HG02571 (cell line): Measurements from ENCODE around the gene NACC2.
"Not testable (repeated sequence)": the region's sequence is repeated elsewhere in the genome, so short reads cannot be mapped to it uniquely, and the experiment has no call there.

Experiments used
- ATAC-seq: cut with Tn5 transposase; IDR thresholded peaks from one replicate; pipeline ENCODE4 v1.9.1; 2021; ENCODE audit warnings: mild to moderate bottlenecking, moderate library complexity; ENCODE audit not compliant: unreplicated experiment

The NACC2 gene

DNA sequence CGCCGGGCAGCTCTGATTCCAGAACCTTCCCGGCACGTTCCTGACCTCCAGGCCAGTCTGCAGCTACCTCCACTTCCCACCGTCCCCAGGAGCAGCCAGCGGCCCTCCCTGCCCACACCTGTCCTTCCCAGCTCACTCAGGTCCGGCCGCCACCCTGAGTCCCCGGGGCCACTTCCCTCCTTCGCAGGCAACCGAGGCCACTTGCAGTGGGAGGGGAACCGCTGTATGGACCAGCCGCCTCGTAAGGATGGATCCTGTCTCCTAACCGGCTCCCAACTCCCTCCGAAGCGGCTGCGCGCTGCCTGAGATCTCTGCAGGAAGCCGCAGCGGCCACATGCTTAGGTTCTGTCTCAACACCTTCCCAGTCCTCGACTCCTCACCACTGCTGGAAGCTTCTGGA is 16.1 kb upstream of the NACC2 start:
- no peak for ATAC-seq

DNA sequence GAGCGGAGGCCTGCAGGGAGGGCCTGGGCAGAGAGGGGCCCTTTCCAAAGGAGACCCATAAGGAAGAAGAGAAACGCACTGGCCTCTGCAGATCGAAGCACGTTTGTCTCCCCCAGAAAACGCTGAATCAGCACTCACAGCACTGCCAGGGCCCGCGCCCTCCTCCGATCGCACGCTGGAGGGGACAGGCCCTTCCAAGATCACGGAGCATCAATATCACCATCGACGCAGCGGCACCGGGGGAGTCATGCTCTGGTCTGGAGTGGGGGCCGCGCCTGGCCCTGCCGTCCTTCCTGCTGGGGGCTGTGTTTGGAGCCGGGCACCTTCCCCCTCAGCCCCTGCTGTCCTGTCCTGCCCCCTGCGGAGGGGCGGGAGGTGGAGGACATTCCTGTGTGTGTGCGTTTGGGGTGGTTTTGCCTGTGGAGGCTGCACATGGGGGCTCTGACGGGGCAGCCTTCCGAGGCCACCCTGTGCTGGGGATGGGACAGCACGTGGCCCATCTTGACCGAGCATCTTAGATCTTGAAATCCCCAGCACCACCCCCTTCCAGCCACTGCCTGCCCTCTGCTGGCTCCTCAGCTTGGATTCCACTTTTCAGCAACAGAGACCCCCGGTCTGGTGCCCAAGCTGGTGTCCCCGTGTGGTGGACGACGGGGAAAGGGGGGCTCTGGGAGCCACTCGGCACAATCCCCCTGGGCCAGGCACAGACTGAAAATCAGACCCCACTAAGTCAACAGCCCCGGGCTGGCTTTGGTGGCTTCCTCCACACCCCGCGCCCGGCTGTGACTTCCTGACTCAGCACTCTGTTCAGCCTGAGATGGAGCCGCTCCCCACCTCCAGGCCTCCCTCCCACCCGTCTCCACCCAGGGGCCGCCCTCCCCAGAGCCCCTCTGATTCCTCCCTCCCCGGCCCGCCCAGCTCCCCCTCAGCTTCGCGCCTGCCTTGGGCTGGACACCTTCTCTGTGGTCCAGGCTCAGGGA is 15.3 kb upstream of the NACC2 start:
- no peak for ATAC-seq

DNA sequence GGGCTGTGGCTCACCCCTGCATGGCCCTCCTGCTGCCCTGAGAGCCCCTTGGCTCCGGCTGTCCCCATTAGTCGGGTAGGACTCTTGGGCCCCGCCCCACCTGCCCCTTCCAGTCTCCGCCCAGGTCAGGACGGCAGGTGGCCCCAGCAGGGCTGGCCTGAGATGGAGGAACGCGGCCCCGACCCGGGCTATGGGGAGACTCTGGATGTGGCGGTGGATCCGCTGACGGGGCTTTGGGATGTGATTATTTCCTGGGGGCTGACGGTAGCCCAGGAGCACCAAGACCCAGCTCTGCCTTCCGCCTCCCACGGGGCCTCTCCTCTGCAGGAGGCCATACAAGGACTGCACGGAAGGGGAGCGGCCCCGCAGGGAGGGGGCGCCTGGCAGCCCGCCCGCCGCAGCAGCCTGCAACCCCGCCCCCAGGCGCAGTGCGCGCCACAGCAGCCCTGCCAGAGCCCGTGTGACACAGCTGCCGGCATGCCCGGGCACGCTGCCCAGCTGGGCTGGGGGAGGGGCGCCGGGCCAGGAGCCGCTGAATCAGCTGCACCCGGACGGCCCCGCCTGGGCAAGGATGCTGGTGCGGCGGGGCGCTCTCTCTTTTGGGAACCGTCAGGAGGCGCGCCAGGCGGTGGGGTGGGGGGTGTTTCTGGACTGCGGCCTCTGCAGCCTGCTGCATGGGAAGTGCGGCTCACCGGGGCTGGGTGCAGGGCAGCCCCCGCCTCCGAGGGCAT is 14.4 kb upstream of the NACC2 start:
- peak; percentile 65 for ATAC-seq

DNA sequence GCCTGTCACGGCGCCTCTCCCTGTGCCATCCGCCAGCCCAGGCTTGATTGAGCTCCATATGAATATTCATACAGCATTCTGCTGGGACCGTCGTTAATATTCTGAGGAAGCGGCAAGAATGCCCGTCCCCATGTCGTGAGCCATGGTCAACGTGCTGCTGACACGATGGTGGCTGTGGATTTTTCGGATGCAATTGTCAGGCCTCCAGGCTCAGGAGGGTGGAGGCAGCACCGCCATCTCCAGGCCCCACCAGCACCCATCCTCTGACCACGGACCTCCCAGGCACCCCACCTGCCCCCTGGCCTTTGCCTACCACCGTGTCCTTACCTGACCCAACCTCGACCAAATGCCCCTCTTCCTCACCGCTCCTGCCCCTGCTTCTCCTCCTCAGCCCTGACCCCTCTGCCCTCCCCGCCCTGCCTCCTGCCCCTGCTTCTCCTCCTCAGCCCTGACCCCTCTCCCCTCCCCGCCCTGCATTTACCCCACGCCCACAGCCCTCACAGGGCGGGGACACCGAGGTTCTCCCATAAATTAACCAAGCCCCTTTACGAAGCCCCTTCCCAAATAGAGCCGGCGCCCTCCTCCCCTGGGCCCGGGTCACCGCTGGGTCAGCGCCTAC is 13.7 kb upstream of the NACC2 start:
- no peak for ATAC-seq

DNA sequence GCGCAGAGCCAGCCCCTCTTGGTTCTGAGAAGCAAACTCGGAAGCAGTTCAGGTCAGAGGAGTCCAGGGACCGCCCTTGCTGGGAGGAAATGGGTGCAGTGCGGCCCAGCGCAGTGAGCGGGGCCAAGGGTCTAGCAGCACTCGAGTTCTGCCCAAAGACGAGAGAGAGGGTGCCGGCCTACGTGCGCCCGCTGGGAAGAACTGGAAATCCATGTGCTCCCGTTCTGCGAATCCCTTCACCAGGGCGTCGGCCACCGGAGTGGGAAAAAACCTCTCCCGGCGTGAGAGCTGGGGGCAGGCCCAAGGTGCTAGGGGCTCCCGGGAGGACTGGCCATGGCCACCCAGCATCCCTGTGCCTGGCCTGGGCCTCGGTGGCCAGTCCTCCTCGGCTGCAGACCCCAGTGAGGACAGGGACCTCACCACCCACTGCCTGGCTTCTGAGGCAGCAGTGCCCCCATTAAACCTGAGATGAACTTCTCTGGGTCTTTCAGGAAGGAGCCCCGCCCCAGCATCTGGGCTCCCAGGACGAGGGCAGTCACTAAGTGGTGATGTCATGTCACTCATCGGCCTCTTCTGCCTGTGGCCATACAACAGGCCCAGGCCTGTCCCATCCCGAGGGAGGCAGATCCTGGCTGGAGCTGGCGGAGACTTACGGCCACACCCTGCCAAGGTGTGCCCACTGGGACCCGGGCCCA is 13.0 kb upstream of the NACC2 start:
- no peak for ATAC-seq

DNA sequence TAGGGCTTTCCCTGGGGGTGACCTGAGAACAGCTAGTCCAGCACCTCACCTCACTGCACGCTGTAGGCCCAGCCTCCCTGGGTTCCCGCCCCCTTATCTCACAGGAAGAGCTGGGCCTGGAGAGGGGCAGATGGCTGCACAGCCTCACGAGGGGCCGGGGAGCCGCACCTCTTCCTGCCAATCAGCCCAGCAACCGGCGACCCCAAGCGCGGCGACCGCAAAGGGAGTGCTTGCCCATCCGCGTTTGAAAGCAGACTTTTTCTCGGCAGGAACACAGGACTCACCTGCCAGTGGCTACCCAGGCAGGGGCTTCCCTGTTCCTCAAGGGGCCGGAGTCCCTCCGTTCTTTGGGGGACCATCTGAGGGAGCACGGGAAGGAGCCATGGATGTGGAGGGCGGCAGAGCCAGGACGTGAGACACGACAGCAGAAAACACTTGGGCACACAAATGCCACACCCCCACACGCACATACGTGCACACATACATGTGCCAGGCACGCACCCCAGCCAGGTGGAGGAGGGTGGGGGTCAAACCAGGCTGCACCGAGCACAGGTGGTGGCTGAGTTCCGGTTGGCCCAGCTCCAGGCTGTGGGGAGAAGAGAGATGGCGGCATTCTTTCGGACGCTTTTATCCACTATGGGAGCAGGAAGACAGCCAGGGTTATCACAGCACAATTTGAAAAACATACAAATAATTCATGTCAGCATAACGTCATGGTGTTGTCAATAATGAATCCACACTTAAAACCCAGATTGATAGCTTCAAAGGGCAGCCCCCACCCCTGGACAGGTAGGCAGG is 12.3 kb upstream of the NACC2 start:
- ATAC-seq: no peak

DNA sequence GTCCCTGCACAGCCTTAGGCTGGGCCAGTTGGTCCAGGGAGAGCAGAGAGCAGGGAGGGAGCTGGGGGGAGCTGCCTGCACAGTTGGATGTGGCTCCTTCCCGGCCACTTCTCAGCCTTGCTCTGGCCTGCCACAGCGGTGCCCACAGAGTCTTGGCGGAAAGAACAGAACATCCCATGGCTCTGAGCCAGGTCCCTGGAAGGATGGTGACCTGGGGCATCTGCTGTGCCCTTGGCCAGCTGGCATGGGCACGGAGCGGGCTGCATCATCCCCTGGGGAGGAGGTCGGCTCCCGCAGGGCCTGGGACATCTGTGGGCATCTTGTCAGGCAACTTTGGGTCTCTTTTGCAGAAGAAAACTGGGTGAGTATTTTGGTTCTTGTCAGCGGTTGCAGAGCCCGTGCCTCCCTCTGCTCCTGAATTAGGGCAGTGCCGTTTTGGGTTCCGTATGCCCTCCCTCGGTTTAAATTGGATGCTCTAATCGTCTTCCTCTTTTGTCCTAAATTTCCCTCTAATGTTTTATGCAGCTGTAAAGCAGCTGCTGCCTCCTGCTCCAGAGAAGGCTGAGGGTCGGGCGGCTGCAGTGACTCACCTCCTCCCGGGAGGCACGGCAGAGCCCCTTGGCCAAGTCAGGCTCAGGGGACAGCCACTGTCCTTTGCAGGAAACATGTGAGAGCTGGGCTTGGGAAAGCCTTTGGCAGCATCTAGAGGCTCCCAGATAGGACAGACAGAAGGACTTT is 10.5 kb upstream of the NACC2 start:
- ATAC-seq: no peak

DNA sequence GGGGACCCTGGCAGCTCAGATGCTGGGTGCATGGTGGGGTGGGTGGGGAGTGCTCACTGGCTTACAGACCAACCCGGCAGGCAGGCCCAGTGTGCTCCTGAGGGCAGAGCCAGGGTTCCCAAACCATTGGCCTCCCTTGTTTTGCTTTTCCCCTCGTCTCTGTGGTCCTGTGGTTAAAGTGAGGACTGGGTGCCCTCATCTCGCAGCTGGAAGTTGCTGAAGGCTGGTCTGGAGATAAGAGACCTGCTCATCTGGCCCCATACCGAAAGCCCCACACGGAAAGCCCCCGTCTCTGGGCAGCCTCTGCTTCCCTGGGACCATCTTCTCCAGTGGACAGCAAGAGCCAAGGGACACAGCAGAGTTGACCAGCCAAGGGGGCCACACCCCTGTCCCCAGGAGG is 9.8 kb upstream of the NACC2 start:
- no peak for ATAC-seq

DNA sequence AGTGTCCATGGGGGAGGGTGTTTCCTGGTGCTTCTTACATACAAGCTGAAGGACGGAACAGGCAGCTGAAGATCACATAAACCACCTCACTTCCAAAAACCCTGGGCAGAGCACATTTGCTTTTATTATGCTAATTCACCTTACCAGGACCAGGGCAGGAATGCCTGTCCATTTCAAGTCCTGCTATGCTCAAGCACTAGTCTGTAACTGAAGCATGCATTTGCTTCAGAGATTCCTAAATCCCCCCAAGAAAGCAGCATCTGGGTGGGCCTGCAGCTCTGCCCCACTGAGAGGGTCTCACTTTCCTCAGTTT is 9.4 kb upstream of the NACC2 start:
- no peak for ATAC-seq

DNA sequence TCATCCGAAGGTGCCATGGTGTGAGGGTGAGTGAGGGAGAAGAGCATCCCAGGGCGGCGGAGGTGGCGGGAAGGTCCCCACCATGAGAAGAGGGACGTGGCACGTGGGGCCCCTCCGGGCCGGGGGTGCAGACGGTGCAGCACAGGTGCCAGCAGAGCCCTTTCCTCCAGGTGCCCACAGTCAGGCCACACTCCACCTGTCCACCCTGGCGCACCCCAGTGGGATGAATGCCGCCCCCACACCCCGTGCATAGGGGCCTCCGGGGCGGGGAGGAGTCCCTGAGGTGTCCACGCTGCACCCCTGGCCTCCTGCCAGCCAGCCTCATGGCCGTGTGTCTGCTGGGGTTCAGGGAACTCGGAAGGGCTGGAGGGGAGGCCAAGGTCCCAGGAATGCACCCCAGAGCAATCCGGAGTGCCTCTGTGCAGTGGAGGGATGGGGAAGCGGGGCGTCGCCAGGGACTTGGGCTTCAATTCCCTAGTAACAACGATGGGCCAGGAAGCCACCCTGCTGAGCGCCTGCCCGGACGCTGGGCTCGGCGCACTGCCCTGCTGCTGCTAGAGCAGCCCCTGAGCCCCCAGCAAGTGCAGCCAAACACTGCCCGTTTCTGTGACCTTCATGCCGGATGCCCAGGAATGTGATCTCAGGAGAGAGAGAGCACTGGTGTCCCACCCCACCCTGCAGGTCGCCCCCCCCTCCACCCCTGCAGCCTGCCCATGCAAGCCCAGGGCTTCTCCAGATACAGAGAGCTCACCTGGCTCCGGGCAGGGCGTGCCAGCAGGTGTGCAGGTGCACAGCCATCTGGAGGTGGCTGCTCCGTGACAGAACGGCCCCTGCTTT is 8.8 kb upstream of the NACC2 start:
- no peak for ATAC-seq

DNA sequence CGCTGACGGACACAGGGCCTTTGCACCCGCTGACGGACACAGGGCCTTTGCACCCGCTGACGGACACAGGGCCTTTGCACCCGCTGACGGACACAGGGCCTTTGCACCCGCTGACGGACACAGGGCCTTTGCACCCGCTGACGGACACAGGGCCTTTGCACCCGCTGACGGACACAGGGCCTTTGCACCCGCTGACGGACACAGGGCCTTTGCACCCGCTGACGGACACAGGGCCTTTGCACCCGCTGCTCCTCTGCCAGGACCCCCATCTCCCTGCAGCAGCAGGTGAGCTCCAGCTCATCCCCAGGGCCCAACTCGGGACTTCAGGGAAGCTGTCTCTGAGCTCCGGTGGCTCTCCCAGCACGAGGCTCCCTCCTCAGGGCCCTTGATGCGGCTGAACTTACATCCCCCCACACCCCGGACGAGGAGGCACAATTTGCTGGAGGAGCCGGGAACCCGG is 6.6 kb upstream of the NACC2 start:
- ATAC-seq: not testable (repeated sequence)

DNA sequence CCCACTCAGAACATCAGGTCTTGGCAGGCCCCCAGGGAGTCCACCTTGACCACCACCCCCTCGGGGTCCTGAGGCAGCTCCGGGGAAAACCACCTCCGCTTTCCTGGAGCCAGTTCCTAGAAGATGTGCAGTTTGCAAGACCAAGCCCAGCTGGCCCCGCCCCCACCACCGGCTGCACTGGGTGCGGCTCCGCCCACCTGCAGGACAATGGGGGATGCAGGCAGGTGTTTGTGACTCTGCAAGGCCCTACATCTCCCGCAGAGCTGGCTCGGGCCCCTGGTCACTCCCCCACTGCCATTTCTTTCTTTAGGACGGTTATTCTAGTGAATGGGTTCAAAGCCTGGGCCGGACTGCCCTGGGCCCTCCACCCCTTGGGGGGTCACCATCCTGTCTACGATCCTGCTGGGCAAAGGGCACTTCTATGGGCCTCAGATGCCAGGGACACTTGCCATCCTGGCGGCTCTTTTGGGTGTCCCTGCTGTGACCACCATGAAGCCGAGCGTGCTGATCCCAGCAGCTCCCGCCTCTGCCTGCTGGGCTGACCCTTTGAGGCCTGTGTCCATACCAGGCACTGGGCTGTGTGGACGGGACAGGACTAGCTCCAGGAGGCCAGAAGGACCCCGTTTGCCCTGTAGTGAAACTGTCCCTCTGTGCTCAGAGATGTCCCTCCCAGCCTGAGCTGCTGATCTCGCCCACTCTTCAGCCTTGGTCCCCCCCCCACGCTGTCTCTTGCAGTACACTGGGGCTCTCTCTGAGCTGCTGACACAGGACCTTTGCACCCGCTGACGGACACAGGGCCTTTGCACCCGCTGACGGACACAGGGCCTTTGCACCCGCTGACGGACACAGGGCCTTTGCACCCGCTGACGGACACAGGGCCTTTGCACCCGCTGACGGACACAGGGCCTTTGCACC is 5.9 kb upstream of the NACC2 start:
- no peak for ATAC-seq

DNA sequence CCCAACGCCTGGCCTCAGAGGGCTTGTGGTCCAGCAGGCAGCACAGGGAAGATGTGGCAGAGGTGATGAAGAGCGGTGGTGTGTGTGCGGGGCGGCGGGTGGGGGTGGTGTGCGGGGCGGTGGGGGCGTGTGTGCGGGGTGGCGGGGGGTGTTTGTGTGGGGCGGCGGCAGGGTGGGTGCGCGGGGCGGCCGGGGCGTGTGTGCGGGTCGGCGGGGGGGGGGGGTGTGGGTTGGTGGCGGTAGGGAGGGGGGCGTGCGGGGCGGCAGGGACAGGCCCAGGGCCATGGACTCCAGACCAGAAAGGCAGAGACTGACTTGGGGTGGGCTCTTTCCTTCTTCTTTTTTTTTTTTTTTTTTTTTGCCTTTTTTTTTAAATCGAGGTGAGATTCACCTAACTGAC is 4.5 kb upstream of the NACC2 start:
- ATAC-seq: no peak

DNA sequence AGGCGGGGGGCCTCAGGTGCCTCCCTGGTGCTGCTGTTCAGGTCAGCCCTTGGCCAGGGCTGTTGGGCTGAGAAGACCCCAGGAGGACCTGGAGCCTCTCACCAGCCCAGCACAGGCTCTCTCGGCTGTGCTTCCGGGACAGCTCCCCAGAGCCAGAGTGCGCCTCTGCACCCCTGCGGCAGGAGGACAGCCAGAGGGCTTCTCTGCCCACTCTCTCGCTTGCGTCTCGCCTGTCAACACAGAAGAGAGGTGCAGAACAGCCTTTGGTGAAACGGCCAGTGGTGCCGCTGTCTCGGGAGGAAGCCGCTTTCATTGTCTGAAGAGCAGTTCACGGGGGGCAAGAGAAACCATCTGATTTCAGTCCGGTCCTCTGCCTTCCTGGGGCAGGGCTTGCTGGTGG is 3.8 kb upstream of the NACC2 start:
- no peak for ATAC-seq

DNA sequence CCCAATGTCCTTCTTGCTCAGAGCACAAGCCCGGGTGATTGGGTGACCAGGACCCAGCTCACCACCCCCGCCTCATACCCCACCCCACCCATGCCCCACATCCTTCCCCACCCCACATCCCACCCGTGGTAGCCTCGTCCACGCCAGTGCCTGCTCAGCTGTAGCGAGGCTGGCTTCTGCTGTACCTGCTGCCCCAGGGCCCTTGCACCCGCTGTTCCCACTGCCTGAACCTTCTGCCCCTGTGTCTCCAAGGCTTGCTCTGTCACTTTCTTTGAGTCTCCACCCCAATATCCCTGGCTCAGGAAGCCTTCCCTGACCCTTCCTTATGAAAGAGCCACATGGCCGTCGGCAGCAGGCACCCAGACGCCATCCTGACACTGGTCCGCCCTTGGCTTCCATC is 3.1 kb upstream of the NACC2 start:
- ATAC-seq: no peak

DNA sequence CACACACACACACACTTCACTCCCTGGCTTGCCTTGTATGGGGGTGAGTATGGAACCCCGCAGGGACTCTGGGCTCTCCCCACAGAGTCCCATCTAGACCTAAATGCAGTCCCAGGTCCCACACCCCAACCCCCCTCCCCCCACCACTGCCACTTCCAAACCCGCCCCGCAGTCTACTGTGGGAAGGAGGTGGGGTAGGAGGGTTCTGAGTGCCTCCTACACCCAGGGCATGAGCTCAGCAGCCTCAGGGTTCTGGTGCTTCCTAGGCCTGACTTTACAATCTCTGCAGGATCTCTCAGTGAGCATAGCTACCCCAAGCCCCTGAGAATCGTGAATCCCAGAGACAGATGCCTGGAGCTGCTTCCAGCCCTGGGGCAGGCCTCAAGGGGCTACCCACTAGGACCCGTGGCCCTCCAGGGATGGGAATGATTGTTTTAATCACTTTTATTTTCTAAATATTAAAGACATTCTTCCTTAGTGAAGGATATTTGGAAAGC is 1.5 kb upstream of the NACC2 start:
- ATAC-seq: no peak

DNA sequence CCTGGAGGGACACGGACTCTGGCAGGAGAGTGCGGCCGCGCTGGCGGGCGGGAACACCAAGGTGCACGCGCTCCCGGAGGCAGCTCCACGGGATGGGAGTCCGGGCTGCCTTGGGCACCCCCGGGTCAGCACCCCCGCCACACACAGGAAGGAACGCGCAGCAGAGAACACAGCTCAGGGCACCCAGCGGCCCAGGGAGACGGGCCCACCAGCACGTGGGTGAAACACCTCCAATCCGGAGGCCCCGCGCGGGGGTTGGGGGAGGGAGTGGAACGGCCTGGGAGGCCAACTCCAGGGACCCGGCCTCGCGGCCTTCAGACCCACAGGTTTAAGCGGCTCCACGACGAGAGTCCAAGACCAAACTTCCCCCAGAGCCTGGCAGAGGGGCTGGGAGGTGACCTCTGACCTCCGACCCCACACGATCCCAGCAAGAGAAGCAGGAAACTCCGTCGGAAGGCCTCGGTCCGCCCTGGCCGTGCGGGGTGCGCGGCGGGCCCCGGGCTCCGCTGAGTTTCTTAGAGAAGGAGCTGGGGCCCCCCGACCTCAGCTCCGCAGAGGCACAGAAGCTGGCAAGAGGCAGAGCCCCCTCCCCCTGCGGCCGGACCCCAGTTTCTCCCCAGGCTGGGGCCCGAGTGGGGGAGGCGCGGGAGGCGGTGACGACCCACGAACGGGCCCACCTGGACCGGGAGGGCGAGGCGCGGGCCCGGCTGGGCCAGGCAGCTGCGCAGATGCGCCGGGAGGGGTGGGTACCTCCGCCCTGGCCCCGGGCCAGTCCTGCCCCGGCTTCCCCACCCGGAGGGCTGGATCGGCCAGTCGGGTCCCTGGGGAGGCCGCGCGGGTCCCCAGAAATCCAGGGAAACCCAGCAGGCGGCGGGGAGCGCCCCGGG is 851 bp downstream of the NACC2 start:
- no peak for ATAC-seq
